WTC11 (cell line): Measurements from ENCODE around the gene CGB8.
"Not testable (repeated sequence)": the region's sequence is repeated elsewhere in the genome, so short reads cannot be mapped to it uniquely, and the experiment has no call there.

ENCODE experiments used
- CREB1 ChIP-seq: sonication (generic); formaldehyde crosslinking; IDR thresholded peaks from 2 replicates; pipeline ENCODE4 v1.8.0; 2023; ENCODE audit warnings: mild to moderate bottlenecking, missing genetic modification reagents
- CTCF ChIP-seq: fragments of 200-600 bp; IDR thresholded peaks from 2 replicates; pipeline ENCODE4 v1.8.0; 2022; ENCODE audit warnings: antibody characterized with exemption
- NR2C2 ChIP-seq: sonication (generic); formaldehyde crosslinking; IDR thresholded peaks from 2 replicates; pipeline ENCODE4 v1.8.0; 2022; ENCODE audit warnings: mild to moderate bottlenecking, missing genetic modification reagents
- TEAD4 ChIP-seq: sonication (generic); formaldehyde crosslinking; IDR thresholded peaks from 2 replicates; pipeline ENCODE4 v1.8.0; 2022; ENCODE audit warnings: mild to moderate bottlenecking, missing genetic modification reagents
- TP53 ChIP-seq: sonication (generic); formaldehyde crosslinking; IDR thresholded peaks from 2 replicates; pipeline ENCODE4 v1.8.1; 2023; ENCODE audit warnings: mild to moderate bottlenecking, missing genetic modification reagents
- TF ChIP-seq, protein P1 (sequence below): sonication (generic); formaldehyde crosslinking; IDR thresholded peaks from 2 replicates; pipeline ENCODE4 v1.8.0; 2023; ENCODE audit warnings: missing genetic modification reagents

- not testable (repeated sequence) for TF ChIP-seq CTCF; TEAD4 (CRISPR knock-in tag); TP53 (CRISPR knock-in tag); NR2C2; CREB1 (CRISPR knock-in tag)
- TF ChIP-seq, protein P1, sequence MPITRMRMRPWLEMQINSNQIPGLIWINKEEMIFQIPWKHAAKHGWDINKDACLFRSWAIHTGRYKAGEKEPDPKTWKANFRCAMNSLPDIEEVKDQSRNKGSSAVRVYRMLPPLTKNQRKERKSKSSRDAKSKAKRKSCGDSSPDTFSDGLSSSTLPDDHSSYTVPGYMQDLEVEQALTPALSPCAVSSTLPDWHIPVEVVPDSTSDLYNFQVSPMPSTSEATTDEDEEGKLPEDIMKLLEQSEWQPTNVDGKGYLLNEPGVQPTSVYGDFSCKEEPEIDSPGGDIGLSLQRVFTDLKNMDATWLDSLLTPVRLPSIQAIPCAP: not testable (repeated sequence)
Observed at GRCh38 chr19:49050376-49051033, 1.6 kb upstream of the CGB8 start.
